Left lung (tissue), 10 donors: ENCODE data around the gene LARGE1. TPM values are rescaled to one million over a fixed set of nuclear protein-coding genes. Genes with fewer than 3 reads are reported as not detected.

Experiments
- ATAC-seq: fragments of 200-7000 bp; cut with Tn5 transposase; one replicate; pipeline ENCODE4 v1.9.1; 2020; ENCODE audit warnings: moderate library complexity
- DNase-seq, 4 donors: peaks; one replicate each; pipeline ENCODE4 v3.0.0-alpha.2; 2013 to 2020
- H3K27ac ChIP-seq, 2 donors: fragments of 200-600 bp; sonication (generic) in 1 of 2; one replicate each; pipeline versions ENCODE4 v1.5.0 to v1.8.0; 2020 to 2021
- H3K27me3 ChIP-seq, 2 donors: fragments of 200-600 bp; sonication (generic) in 1 of 2; one replicate each; pipeline versions ENCODE4 v1.5.0 to v1.8.0; 2020 to 2021
- H3K36me3 ChIP-seq, 2 donors: fragments of 200-600 bp; sonication (generic) in 1 of 2; one replicate each; pipeline versions ENCODE4 v1.5.0 to v1.8.0; 2020 to 2021
- H3K4me1 ChIP-seq, 2 donors: fragments of 200-600 bp; one replicate each; pipeline ENCODE4 v1.8.0; 2021
- H3K4me3 ChIP-seq, 2 donors: fragments of 200-600 bp; sonication (generic) in 1 of 2; one replicate each; pipeline versions ENCODE4 v1.5.0 to v1.8.0; 2020 to 2021; ENCODE audit warnings: mild to moderate bottlenecking in 1 of 2
- H3K9me3 ChIP-seq, 2 donors: fragments of 200-600 bp; sonication (generic) in 1 of 2; one replicate each; pipeline versions ENCODE4 v1.5.0 to v1.8.0; 2020 to 2021
- intact Hi-C, 2 donors: fragments of 100-400 bp; cut with DNase I; formaldehyde crosslinking; loops; one replicate each; pipeline versions ENCODE4 v1.11.2 to v1.14.2; 2022
- polyA plus RNA-seq, 6 donors: library from polyadenylated mRNA; unstranded; fragments of 120-200 nt; gene quantifications; one replicate each; pipeline ENCODE4 v1.2.1, GENCODE V29; 2013; ENCODE audit not compliant: insufficient read length in 6 of 6
- total RNA-seq, 2 donors: library from RNA; stranded (reverse); fragmentation: NEBNext Ultra II Directional; extraction: Animal tissue kit (Norgen Biotek cat#: 25700); gene quantifications; one replicate each; pipeline ENCODE4 v1.2.1, GENCODE V29; 2021
- TF ChIP-seq, protein P1 (sequence below), 2 donors: fragments of 200-600 bp; sonication (generic) in 1 of 2; IDR thresholded peaks; one replicate each; pipeline versions ENCODE4 v1.5.0 to v1.8.0; 2021; ENCODE audit warnings: antibody characterized with exemption in 2 of 2
- donor health status: DM: no; HTN: yes; CAD: no.
- donor health status: DM: no; HTN: no; CAD: no.

The LARGE1 gene
- total and polyA plus RNA-seq, 8 donors = 22.4 to 36.1 (median 33.2) TPM

DNA sequence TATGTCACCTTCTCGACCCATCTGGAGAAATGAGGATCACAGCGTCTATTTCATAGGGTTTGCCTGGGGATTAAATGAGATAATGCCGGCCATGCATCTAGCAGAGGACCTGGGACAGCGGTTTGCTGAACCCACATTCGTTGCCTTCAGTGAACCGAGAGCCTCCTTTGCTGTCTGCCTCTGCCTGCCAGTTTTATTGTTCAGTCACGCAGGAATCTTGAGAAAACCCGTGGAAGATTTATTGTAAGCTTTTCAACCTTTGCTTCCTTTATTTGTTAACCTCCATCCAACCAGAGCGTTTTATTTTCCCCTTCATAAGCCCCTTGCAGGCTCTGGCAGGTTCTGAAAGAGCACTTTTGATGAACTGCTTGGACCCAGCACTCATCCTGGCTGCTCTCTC is 659.8 kb downstream of the LARGE1 start:
- H3K27ac ChIP-seq = no peak overlapping the region
- no peaks in the 10 kb centered on the region for H3K9me3 ChIP-seq
- no peak overlapping the region for H3K4me3 ChIP-seq
- DNase-seq (no peak), ATAC-seq (no peak)
- TF ChIP-seq, protein P1, sequence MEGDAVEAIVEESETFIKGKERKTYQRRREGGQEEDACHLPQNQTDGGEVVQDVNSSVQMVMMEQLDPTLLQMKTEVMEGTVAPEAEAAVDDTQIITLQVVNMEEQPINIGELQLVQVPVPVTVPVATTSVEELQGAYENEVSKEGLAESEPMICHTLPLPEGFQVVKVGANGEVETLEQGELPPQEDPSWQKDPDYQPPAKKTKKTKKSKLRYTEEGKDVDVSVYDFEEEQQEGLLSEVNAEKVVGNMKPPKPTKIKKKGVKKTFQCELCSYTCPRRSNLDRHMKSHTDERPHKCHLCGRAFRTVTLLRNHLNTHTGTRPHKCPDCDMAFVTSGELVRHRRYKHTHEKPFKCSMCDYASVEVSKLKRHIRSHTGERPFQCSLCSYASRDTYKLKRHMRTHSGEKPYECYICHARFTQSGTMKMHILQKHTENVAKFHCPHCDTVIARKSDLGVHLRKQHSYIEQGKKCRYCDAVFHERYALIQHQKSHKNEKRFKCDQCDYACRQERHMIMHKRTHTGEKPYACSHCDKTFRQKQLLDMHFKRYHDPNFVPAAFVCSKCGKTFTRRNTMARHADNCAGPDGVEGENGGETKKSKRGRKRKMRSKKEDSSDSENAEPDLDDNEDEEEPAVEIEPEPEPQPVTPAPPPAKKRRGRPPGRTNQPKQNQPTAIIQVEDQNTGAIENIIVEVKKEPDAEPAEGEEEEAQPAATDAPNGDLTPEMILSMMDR (IDR thresholded peaks at IDR 0.05) = no peak
- no peaks in the 10 kb centered on the region for H3K4me1 ChIP-seq
- peaks cover 0 to 22% of the 10 kb centered on the region in 2 donors for H3K27me3 ChIP-seq
- intact Hi-C loops = no loop called here
- no peaks in the 10 kb centered on the region for H3K36me3 ChIP-seq

DNA sequence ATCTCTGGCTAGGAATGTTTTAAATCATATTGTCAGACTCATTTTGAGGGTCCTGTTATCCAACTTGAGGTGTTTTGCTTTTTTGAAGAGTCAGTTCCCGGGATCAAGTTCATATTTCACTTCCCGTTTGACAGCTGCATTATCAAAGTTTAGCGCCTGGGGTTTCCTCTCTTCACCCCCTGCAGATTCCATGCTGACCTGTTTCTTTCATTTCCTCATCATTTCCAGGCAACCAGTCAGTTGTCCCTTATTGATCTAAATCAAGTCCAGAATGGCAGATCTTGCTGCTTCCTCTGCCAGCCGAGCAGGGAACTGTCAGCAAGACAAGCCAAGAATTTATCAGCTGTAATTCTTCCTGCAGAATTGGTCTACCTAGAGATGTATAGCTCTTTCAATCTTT is 664.5 kb downstream of the LARGE1 start:
- no peaks in the 10 kb centered on the region for H3K4me1 ChIP-seq
- H3K36me3 ChIP-seq = no peaks in the 10 kb centered on the region
- TF ChIP-seq, protein P1 (IDR thresholded peaks at IDR 0.05) = no peak
- ATAC-seq (no peak), DNase-seq (no peak)
- no peaks in the 10 kb centered on the region for H3K9me3 ChIP-seq
- intact Hi-C loops = no loop called here
- H3K4me3 ChIP-seq = no peak overlapping the region
- no peak overlapping the region for H3K27ac ChIP-seq
- peaks cover 0 to 19% of the 10 kb centered on the region in 2 donors for H3K27me3 ChIP-seq

DNA sequence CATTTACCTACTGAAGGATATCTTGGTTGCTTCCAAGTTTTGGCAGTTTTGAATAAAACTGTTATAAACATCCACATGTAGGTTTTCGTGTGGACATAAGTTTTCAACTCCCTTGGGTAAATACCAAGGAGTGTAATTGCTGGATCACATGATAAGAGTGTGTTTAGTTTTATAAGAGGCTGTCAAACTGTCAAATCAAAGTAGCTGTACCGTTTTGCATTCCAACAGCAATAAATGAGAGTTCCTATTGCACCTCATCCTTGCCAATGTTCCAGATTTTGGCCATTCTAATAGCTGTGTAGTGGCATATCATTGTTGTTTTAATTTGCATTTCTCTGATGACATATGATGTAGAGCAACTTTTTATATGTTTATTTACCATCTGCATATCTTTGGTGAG is 671.3 kb downstream of the LARGE1 start:
- Histone ChIP-seq H3K36me3 (no peaks in the 10 kb centered on the region), H3K9me3 (peaks cover 0 to 17% of the 10 kb centered on the region in 2 donors), H3K27me3 (no peaks in the 10 kb centered on the region), H3K4me1 (no peaks in the 10 kb centered on the region), H3K4me3 (no peak overlapping the region), H3K27ac (no peak overlapping the region)
- DNase-seq (no peak), ATAC-seq (no peak)
- intact Hi-C loops = no loop called here
- TF ChIP-seq, protein P1 (IDR thresholded peaks at IDR 0.05) = no peak

DNA sequence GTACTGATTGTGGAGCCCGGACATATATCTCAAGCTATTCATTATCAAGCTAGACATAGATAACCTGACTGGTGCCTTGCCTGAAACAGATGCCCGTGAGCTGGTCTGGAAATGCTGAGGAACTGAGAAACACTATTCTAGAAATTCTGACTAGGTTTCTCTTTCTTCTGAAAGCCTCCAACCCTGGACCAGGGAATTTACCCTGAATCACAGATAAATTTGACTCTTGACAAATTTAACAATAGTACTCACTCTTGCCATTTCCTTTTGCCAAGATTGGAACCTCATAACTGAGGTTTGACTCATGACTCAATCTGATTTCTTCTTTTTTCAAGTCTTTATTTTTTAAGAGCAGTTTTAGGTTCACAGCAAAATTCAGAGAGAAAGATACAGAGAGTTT is 672.5 kb downstream of the LARGE1 start:
- no peak for ATAC-seq

DNA sequence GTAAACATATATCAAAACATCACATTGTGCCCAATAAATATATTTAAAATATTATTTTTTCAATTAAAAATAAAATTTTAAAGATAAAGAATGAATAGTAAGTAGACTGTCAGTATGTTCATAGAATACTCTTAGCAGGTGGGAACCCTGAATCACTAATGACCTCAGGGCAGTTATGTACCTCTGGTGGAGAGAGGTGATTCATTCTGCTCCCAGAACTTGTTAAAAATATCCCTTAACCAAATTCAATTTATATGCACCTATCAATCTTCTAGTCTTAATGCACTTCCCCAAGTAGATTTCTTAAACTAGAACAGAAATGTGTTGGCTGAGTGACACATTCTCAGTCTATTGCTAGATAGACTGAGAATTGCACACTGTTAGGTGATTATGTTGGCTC is 678.2 kb downstream of the LARGE1 start:
- H3K27me3 ChIP-seq = no peaks in the 10 kb centered on the region
- no peak overlapping the region for H3K4me3 ChIP-seq
- no peaks in the 10 kb centered on the region for H3K4me1 ChIP-seq
- H3K27ac ChIP-seq = no peak overlapping the region
- DNase-seq (no peak), ATAC-seq (no peak)
- intact Hi-C loops = no loop called here
- H3K36me3 ChIP-seq = no peaks in the 10 kb centered on the region
- H3K9me3 ChIP-seq = peaks cover 0 to 21% of the 10 kb centered on the region in 2 donors
- TF ChIP-seq, protein P1 (IDR thresholded peaks at IDR 0.05) = no peak

More for the DNA sequence above, 672.5 kb downstream of the LARGE1 start:
- no peak overlapping the region for H3K27ac ChIP-seq
- TF ChIP-seq, protein P1 (IDR thresholded peaks at IDR 0.05) = no peak
- H3K36me3 ChIP-seq = no peaks in the 10 kb centered on the region
- H3K9me3 ChIP-seq = peaks cover 0 to 19% of the 10 kb centered on the region in 2 donors
- no peaks in the 10 kb centered on the region for H3K27me3 ChIP-seq
- intact Hi-C loops = no loop called here
- no peak overlapping the region for H3K4me3 ChIP-seq
- DNase-seq = no peak
- no peaks in the 10 kb centered on the region for H3K4me1 ChIP-seq
